ENCODE results near the gene CTNNBL1.

DNA sequence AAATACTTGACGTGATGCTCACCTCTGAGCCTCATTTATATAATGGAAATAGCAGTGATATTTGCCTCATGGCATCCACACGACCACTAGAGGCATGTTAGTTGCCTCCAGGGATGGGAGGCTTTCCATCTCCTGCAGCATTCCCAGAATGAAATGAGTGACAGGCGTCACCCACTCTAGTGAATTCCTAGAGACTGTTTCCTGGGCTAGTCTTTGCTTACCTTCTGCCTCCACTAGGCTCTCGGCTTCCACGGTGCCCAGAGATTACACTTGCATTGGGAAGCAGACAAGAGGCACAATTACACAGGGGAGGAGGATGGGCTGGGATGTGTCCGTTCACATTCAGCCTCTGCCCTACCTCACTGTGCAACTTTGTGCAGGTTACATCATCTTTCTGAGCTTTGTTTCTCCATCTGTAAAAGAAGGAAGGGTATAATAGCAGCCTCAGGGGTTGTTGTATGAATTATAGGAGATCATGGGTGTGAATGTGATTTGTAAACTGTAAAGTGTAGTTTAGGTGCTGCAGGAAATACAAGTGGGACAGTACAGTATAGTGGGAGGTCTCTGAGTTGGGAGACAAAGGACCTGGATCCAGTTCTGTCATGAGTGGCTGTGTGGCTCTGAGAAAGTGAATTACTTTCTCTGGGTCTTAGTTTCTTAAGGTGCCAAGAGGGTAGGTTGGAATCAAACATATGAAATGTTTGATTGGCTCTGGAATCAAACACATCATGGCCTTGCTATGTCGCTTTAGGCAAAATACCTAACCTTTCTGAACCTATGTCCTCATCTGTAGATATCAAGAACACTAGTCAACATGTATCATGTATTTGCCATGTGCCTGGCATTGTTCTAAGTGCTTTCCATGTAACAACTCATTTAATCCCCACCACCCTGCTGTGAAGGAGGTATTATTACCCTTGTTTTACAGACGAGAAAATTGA lies 205.5 kb downstream of the CTNNBL1 start:
- no peak for TF ChIP-seq POLR2A (IDR thresholded peaks at IDR 0.05; ENCODE audit: low read depth)
- TF ChIP-seq, protein P1, sequence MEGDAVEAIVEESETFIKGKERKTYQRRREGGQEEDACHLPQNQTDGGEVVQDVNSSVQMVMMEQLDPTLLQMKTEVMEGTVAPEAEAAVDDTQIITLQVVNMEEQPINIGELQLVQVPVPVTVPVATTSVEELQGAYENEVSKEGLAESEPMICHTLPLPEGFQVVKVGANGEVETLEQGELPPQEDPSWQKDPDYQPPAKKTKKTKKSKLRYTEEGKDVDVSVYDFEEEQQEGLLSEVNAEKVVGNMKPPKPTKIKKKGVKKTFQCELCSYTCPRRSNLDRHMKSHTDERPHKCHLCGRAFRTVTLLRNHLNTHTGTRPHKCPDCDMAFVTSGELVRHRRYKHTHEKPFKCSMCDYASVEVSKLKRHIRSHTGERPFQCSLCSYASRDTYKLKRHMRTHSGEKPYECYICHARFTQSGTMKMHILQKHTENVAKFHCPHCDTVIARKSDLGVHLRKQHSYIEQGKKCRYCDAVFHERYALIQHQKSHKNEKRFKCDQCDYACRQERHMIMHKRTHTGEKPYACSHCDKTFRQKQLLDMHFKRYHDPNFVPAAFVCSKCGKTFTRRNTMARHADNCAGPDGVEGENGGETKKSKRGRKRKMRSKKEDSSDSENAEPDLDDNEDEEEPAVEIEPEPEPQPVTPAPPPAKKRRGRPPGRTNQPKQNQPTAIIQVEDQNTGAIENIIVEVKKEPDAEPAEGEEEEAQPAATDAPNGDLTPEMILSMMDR (IDR thresholded peaks at IDR 0.05) = no peak

Measured in esophagus muscularis mucosa (tissue), 3 donors.